GM12878 (cell line): ENCODE data around the gene SP110. TPM values are rescaled to one million over a fixed set of nuclear protein-coding genes. Genes with fewer than 3 reads are reported as not detected.

ENCODE experiments used
- ATAC-seq: fragments of 200-7000 bp; cut with Tn5 transposase; 3 replicates; pipeline ENCODE4 v1.9.1; 2020; ENCODE audit warnings: mild to moderate bottlenecking, moderate library complexity
- BruUV-seq: library from RNA; stranded (reverse); fragments of 400-500 nt; replicated peaks from 2 replicates; lab custom pipeline; 2021; lab: Mats Ljungman, UMichigan
- CTCF ChIA-PET: fragments of 300-600 bp; sonication (Branson Sonifier 250); formaldehyde crosslinking; extraction: SDS; loops from one replicate; lab custom pipeline; 2021; ENCODE audit warnings: inconsistent platforms; lab: Yijun Ruan, JAX
- POLR2A ChIA-PET: fragments of 350-600 bp; formaldehyde crosslinking; extraction: SDS; loops from one replicate; lab custom pipeline; 2021; ENCODE audit warnings: inconsistent platforms; lab: Charles Lee
- RAD21 ChIA-PET: fragments of 300-600 bp; sonication (Branson Sonifier 250); formaldehyde crosslinking; loops from one replicate; lab custom pipeline; 2023; ENCODE audit warnings: antibody characterized with exemption; ENCODE audit not compliant: unreplicated experiment; lab: Charles Lee
- SMC1A ChIA-PET: fragments of 300-600 bp; sonication (Branson Sonifier 250); formaldehyde crosslinking; loops from one replicate; lab custom pipeline; 2023; ENCODE audit not compliant: unreplicated experiment, uncharacterized antibody; lab: Charles Lee
- DNase-seq: peaks from one replicate; pipeline ENCODE4 v3.0.0-alpha.2; 2011; ENCODE audit warnings: low read depth, low spot score
- FAIRE-seq: peaks from 3 replicates; lab custom pipeline; 2011; peaks lifted over from hg19 to GRCh38; lab: Jason Lieb, UNC
- H2AFZ ChIP-seq: 2 replicates; pipeline ENCODE4 v1.6.0; 2011; ENCODE audit warnings: low read depth, low read length, control low read depth; ENCODE audit not compliant: control insufficient read depth
- H3K27ac ChIP-seq: 2 replicates; pipeline ENCODE4 v1.5.1; 2011; ENCODE audit warnings: control low read depth; ENCODE audit not compliant: control insufficient read depth, insufficient read depth
- H3K27me3 ChIP-seq, 2 experiments: replicated peaks in 1 of 2; 2 replicates each; pipeline versions ENCODE4 v1.6.0 to v1.6.1; 2011; ENCODE audit warnings: low read length in 1 of 2; ENCODE audit not compliant: control insufficient read depth in 2 of 2, insufficient read depth in 2 of 2
- H3K36me3 ChIP-seq, 2 experiments: 2 replicates each; pipeline ENCODE4 v1.5.1; 2011; ENCODE audit warnings: low read length in 1 of 2; ENCODE audit not compliant: control insufficient read depth in 2 of 2, insufficient read depth in 2 of 2
- H3K4me1 ChIP-seq: 2 replicates; pipeline ENCODE4 v1.6.1; 2011; ENCODE audit warnings: mild to moderate bottlenecking, low read length, moderate library complexity, mixed read lengths; ENCODE audit not compliant: control insufficient read depth, insufficient read depth
- H3K4me2 ChIP-seq: 2 replicates; pipeline ENCODE4 v1.6.0; 2011; ENCODE audit warnings: control low read depth; ENCODE audit not compliant: control insufficient read depth, insufficient read depth
- H3K4me3 ChIP-seq: fragments of 200-600 bp; sonication (generic); 2 replicates; pipeline ENCODE4 v1.5.1; 2016
- H3K79me2 ChIP-seq: 2 replicates; pipeline ENCODE4 v1.6.0; 2011; ENCODE audit warnings: low read length; ENCODE audit not compliant: control insufficient read depth, insufficient read depth
- H3K9ac ChIP-seq: 2 replicates; pipeline ENCODE4 v1.8.0; 2011; ENCODE audit warnings: low read length, control low read depth, mixed read lengths; ENCODE audit not compliant: control insufficient read depth, insufficient read depth
- H3K9me3 ChIP-seq: replicated peaks from 3 replicates; pipeline ENCODE4 v1.5.1; 2011; ENCODE audit warnings: mild to moderate bottlenecking, low read length; ENCODE audit not compliant: control insufficient read depth, insufficient read depth
- H4K20me1 ChIP-seq: 2 replicates; pipeline ENCODE4 v1.6.0; 2011; ENCODE audit not compliant: control insufficient read depth, insufficient read depth
- ATF2 ChIP-seq: IDR thresholded peaks from 2 replicates; pipeline ENCODE4 v1.6.1; 2012; ENCODE audit warnings: low read length, inconsistent platforms
- CHD2 ChIP-seq: IDR thresholded peaks from 2 replicates; pipeline ENCODE4 v1.6.1; 2011; ENCODE audit warnings: low read depth, low read length, improper control_type of control experiment, borderline replicate concordance
- HCFC1 ChIP-seq: fragments of 150-350 bp; IDR thresholded peaks from 2 replicates; pipeline ENCODE4 v1.6.1; 2014; ENCODE audit warnings: low read length
- KLF5 ChIP-seq: fragments of 450-650 bp; IDR thresholded peaks from 2 replicates; pipeline ENCODE4 v1.6.1; 2014; ENCODE audit warnings: mild to moderate bottlenecking; ENCODE audit not compliant: partially characterized antibody
- POLR2A ChIP-seq: IDR thresholded peaks from 2 replicates; pipeline ENCODE4 v1.6.1; 2011; ENCODE audit warnings: low read depth, mild to moderate bottlenecking, low read length
- RB1 ChIP-seq: fragments of 450-650 bp; formaldehyde crosslinking; IDR thresholded peaks from 2 replicates; pipeline ENCODE4 v1.6.1; 2017; ENCODE audit warnings: mild to moderate bottlenecking, borderline replicate concordance
- SIN3A ChIP-seq: IDR thresholded peaks from 2 replicates; pipeline ENCODE4 v1.6.1; 2012; ENCODE audit warnings: low read depth, low read length, improper control_type of control experiment
- SMC3 ChIP-seq: IDR thresholded peaks from 2 replicates; pipeline ENCODE4 v1.6.1; 2011; ENCODE audit warnings: low read length, improper control_type of control experiment, borderline replicate concordance
- TAF1 ChIP-seq: IDR thresholded peaks from 2 replicates; pipeline ENCODE4 v1.6.1; 2011; ENCODE audit warnings: mild to moderate bottlenecking, low read depth, low read length, borderline replicate concordance
- TARDBP ChIP-seq: IDR thresholded peaks from 2 replicates; pipeline ENCODE4 v1.6.1; 2016; ENCODE audit warnings: borderline replicate concordance
- TBL1XR1 ChIP-seq: IDR thresholded peaks from 2 replicates; pipeline ENCODE4 v1.6.1; 2012; ENCODE audit warnings: low read depth, low read length, improper control_type of control experiment
- YY1 ChIP-seq: IDR thresholded peaks from 2 replicates; pipeline ENCODE4 v1.6.1; 2011; ENCODE audit warnings: low read depth, mild to moderate bottlenecking, low read length
- ZNF207 ChIP-seq: fragments of 450-650 bp; IDR thresholded peaks from 2 replicates; pipeline ENCODE4 v1.6.1; 2014; ENCODE audit warnings: antibody characterized with exemption, mild to moderate bottlenecking, borderline replicate concordance
- ZNF384 ChIP-seq: IDR thresholded peaks from 2 replicates; pipeline ENCODE4 v1.6.1; 2012; ENCODE audit warnings: low read depth, mild to moderate bottlenecking, low read length, improper control_type of control experiment, borderline replicate concordance
- ZNF622 ChIP-seq: fragments of 450-650 bp; IDR thresholded peaks from 2 replicates; pipeline ENCODE4 v1.6.1; 2017; ENCODE audit warnings: mild to moderate bottlenecking, inconsistent platforms
- WGBS: methylation state at CpG from one replicate; pipeline ENCODE4 v1.1.6; 2016; ENCODE audit warnings: low lambda C conversion rate; ENCODE audit not compliant: insufficient replicate concordance, insufficient coverage; ENCODE audit errors: missing lambda C conversion rate; 5-methylcytosine and 5-hydroxymethylcytosine counted together
- in situ Hi-C: fragments of 300-500 bp; cut with MboI; formaldehyde crosslinking; loops from 9 replicates; pipeline ENCODE4 v1.14.3; 2018; ENCODE audit warnings: mixed read lengths
- intact Hi-C: fragments of 100-400 bp; cut with micrococcal nuclease; formaldehyde crosslinking; loops from one replicate; pipeline ENCODE4 v1.14.2; 2022; ENCODE audit not compliant: unreplicated experiment
- polyA plus RNA-seq, 11 experiments: library from polyadenylated mRNA; depleted of rRNA in 4 of 11; unstranded in 6 of 11; stranded (reverse) in 5 of 11; fragments of >200 nt; fragmentation: Nextera tagmentation in 4 of 11; fragmentation: Illumina TruSeq in 1 of 11; extraction: Ambion mirVana in 4 of 11; extraction: Trizol in 1 of 11; gene quantifications; 1 replicate in 1 of 11; 2 replicates in 10 of 11; pipeline versions ENCODE4 v1.2.1 to v1.2.3, GENCODE V29; 2011 to 2016; ENCODE audit warnings: inconsistent platforms in 2 of 11, missing spikeins in 2 of 11, low read depth in 1 of 11
- total RNA-seq, 4 experiments: library from RNA; depleted of rRNA in 3 of 4; stranded (reverse); fragments of >200 nt in 3 of 4; fragmentation: Illumina TruSeq in 1 of 4; extraction: Trizol in 1 of 4; gene quantifications; 2 replicates each; pipeline versions ENCODE4 v1.2.1 to v1.2.3, GENCODE V29; 2013 to 2021
- TF ChIP-seq, protein P1 (sequence below): fragments of 450-650 bp; IDR thresholded peaks from 2 replicates; pipeline ENCODE4 v1.6.1; 2016; ENCODE audit warnings: mild to moderate bottlenecking
- TF ChIP-seq, protein P2 (sequence below): IDR thresholded peaks from 2 replicates; pipeline ENCODE4 v1.6.1; 2012; ENCODE audit warnings: mild to moderate bottlenecking, low read depth, low read length
- TF ChIP-seq, protein P3 (sequence below): IDR thresholded peaks from 2 replicates; pipeline ENCODE4 v1.6.1; 2011; ENCODE audit warnings: low read depth, mild to moderate bottlenecking, low read length, moderate library complexity, borderline replicate concordance; ENCODE audit errors: extremely low read depth

Gene SP110
- total and polyA plus RNA-seq, 10 of the 15 experiments (the other 5 are each of a cell fraction or from before 2014, with no cell fraction given), result 81.2 to 149 (median 100) TPM

DNA sequence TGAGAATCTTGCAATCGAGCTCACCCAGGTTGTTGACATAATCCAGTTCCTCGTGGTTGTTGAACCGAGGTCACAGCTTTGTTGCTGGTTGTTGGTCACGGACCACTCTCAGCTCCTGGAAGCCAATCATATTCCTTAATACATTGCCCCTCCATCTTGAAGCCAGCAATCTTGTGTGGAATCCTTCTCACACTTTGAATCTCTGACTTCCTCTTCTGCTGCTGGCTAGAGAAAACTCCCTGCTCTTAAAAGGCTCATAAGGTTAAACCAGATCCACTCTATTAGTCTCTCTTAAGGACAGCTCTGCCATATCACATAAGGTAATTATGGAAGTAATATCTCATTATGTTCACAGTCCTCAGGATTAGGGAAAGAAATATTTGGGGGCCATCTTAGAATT, 46.9 kb upstream of the SP110 start:
- Histone ChIP-seq H3K4me3 (no peak overlapping the region), H3K4me2 (peak overlapping the region; percentile 10; the same call in 1 of the 2 replicates), H3K27me3 (no peaks in the 10 kb centered on the region), H3K4me1 (peaks cover 28% of the 10 kb centered on the region), H3K9ac (no peak overlapping the region), H3K79me2 (no peaks in the 10 kb centered on the region; the same call in 1 of the 2 replicates), H2AFZ (no peak overlapping the region), H3K27ac (peak overlapping the region; percentile 25; the same call in 1 of the 2 replicates), H3K36me3 (peaks cover 4 to 6% of the 10 kb centered on the region in 2 experiments; a peak in 3 of 4 replicates), H4K20me1 (no peaks in the 10 kb centered on the region), H3K9me3 (peaks cover under 1% of the 10 kb centered on the region; the same call in 2 of the 3 replicates)
- ChIA-PET CTCF (interaction anchor here (0.7 to 1.5 kb wide), 5 partner anchors 9 to 174 kb away, joined by 3 to 4 read pairs (median 3); no protein-coding TSS in a partner anchor), RAD21 (interaction anchor here (0.8 to 1.4 kb wide), 3 partner anchors 9 to 64 kb away, joined by 3 to 4 read pairs (median 4); partner anchors contain the start of gene SP110), POLR2A (interaction anchor here (0.6 to 1.7 kb wide), 4 partner anchors 9 to 47 kb away, joined by 3 to 6 read pairs (median 4); partner anchors contain the start of gene SP110), SMC1A (interaction anchor here (0.6 to 1.9 kb wide), 8 partner anchors 9 to 190 kb away, joined by 3 to 9 read pairs (median 5); partner anchors contain the start of genes SP140 and SP140L)
- BruUV-seq, result no TSS peak
- in situ Hi-C loops (no loop called here), intact Hi-C loops (loop anchor here (1.0 to 5.0 kb wide), 7 partner anchors 9 to 346 kb away; partner anchors contain the start of gene SP100)
- no peak for FAIRE-seq
- WGBS, result 15% methylated on average over 4 of the region's 4 CpGs
- ATAC-seq, result peak; percentile 52
- no peak for DNase-seq
- TF ChIP-seq SIN3A, result no peak
- TF ChIP-seq RB1, result no peak
- peak; percentile 34; the same call in 1 of the 2 replicates for TF ChIP-seq YY1
- 0 out of 2 replicates have a peak, but pooled peaks have one; percentile 19 for TF ChIP-seq TAF1
- TF ChIP-seq TARDBP, result no peak
- no peak for TF ChIP-seq ZNF384
- TF ChIP-seq, protein P1, sequence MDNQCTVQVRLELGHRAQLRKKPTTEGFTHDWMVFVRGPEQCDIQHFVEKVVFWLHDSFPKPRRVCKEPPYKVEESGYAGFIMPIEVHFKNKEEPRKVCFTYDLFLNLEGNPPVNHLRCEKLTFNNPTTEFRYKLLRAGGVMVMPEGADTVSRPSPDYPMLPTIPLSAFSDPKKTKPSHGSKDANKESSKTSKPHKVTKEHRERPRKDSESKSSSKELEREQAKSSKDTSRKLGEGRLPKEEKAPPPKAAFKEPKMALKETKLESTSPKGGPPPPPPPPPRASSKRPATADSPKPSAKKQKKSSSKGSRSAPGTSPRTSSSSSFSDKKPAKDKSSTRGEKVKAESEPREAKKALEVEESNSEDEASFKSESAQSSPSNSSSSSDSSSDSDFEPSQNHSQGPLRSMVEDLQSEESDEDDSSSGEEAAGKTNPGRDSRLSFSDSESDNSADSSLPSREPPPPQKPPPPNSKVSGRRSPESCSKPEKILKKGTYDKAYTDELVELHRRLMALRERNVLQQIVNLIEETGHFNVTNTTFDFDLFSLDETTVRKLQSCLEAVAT, result no peak
- TF ChIP-seq ATF2, result no peak
- TF ChIP-seq, protein P2, sequence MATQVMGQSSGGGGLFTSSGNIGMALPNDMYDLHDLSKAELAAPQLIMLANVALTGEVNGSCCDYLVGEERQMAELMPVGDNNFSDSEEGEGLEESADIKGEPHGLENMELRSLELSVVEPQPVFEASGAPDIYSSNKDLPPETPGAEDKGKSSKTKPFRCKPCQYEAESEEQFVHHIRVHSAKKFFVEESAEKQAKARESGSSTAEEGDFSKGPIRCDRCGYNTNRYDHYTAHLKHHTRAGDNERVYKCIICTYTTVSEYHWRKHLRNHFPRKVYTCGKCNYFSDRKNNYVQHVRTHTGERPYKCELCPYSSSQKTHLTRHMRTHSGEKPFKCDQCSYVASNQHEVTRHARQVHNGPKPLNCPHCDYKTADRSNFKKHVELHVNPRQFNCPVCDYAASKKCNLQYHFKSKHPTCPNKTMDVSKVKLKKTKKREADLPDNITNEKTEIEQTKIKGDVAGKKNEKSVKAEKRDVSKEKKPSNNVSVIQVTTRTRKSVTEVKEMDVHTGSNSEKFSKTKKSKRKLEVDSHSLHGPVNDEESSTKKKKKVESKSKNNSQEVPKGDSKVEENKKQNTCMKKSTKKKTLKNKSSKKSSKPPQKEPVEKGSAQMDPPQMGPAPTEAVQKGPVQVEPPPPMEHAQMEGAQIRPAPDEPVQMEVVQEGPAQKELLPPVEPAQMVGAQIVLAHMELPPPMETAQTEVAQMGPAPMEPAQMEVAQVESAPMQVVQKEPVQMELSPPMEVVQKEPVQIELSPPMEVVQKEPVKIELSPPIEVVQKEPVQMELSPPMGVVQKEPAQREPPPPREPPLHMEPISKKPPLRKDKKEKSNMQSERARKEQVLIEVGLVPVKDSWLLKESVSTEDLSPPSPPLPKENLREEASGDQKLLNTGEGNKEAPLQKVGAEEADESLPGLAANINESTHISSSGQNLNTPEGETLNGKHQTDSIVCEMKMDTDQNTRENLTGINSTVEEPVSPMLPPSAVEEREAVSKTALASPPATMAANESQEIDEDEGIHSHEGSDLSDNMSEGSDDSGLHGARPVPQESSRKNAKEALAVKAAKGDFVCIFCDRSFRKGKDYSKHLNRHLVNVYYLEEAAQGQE, result no peak
- TF ChIP-seq, protein P3, sequence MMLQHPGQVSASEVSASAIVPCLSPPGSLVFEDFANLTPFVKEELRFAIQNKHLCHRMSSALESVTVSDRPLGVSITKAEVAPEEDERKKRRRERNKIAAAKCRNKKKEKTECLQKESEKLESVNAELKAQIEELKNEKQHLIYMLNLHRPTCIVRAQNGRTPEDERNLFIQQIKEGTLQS, result no peak
- TF ChIP-seq TBL1XR1, result no peak
- no peak for TF ChIP-seq ZNF622
- TF ChIP-seq ZNF207, result no peak
- no peak for TF ChIP-seq HCFC1
- TF ChIP-seq SMC3, result no peak
- no peak for TF ChIP-seq KLF5
- TF ChIP-seq POLR2A, result no peak
- no peak for TF ChIP-seq CHD2
